ENCODE data around the gene NUP35.

GRCh38 chr2:183195998-183196409, 71.8 kb downstream of the NUP35 start:
- TF ChIP-seq, protein P1, sequence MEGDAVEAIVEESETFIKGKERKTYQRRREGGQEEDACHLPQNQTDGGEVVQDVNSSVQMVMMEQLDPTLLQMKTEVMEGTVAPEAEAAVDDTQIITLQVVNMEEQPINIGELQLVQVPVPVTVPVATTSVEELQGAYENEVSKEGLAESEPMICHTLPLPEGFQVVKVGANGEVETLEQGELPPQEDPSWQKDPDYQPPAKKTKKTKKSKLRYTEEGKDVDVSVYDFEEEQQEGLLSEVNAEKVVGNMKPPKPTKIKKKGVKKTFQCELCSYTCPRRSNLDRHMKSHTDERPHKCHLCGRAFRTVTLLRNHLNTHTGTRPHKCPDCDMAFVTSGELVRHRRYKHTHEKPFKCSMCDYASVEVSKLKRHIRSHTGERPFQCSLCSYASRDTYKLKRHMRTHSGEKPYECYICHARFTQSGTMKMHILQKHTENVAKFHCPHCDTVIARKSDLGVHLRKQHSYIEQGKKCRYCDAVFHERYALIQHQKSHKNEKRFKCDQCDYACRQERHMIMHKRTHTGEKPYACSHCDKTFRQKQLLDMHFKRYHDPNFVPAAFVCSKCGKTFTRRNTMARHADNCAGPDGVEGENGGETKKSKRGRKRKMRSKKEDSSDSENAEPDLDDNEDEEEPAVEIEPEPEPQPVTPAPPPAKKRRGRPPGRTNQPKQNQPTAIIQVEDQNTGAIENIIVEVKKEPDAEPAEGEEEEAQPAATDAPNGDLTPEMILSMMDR (conservative IDR thresholded peaks at IDR 0.05 in 1 of 2, IDR thresholded peaks at IDR 0.05 in 1 of 2; ENCODE audit: low read depth in 1 of 2, low read length in 2 of 2), result no peak
- TF ChIP-seq EZH2 (IDR thresholded peaks at IDR 0.05; ENCODE audit: low read length, missing control alignments), result no peak
